ENCODE data around the gene BMP8A. TPM values are rescaled to one million over a fixed set of nuclear protein-coding genes. Genes with fewer than 3 reads are reported as not detected.
"Not testable (repeated sequence)": the region's sequence is repeated elsewhere in the genome, so short reads cannot be mapped to it uniquely, and the experiment has no call there.

Gene BMP8A, protein sequence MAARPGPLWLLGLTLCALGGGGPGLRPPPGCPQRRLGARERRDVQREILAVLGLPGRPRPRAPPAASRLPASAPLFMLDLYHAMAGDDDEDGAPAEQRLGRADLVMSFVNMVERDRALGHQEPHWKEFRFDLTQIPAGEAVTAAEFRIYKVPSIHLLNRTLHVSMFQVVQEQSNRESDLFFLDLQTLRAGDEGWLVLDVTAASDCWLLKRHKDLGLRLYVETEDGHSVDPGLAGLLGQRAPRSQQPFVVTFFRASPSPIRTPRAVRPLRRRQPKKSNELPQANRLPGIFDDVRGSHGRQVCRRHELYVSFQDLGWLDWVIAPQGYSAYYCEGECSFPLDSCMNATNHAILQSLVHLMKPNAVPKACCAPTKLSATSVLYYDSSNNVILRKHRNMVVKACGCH
- total RNA-seq: under 0.01 TPM

DNA sequence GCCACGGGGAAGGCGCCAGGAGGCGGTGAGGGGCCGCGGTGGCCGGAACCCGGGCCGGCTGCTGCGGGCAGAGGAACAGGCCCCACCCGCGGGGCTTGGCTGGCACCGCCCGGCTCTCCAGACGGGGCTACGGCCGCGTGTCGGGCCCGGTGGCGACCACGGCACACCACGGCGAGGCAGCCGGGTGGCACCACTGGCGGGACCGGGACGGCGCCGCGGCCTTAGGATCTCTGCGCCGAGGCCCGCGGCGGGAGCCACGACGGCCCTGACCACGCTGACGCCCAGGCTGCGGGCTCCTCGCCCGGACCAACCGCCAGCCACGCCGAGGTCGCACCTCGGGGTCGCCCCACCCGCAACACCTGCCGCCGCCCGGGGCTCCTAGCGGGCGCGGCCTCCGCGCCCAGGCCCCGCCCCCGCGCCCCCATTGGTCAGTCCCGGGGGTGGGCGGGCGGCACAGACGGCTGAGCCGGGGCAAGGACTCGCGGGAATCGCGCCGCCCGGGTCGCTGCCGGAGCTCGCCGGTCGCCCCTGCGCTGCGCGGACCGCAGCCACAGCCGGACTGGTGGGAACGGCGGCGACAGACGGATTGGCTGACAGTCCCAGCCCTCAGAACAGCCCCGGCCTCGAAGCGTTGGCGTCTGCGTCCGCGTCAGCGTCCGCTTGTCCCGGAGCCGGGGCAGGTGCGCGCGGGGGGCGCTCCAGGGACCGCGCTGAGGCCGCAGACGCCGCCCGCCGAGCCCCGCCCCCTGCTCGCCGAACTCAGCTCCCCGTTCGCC is at the start of gene BMP8A:
Gene BMP8A (plus strand): TSS at position 491 of the 776 bp plus-strand sequence. CDS start 356 bp downstream, outside the sequence.
- Histone ChIP-seq H3K36me3 (ENCODE audit: control insufficient read depth in 3 of 3, insufficient read depth in 3 of 3, low read length in 3 of 3) (peaks cover 4 to 12% (median 5%) of the 10 kb centered on the region in 3 donors), H3K4me1 (ENCODE audit: control insufficient read depth in 3 of 3, insufficient read depth in 3 of 3, low read length in 3 of 3) (peaks cover 0 to 7% (median 2%) of the 10 kb centered on the region in 3 donors), H3K27me3 (ENCODE audit: control insufficient read depth in 3 of 3, insufficient read depth in 3 of 3, low read length in 3 of 3) (peaks cover 11 to 30% (median 18%) of the 10 kb centered on the region in 3 donors), H3K9me3 (ENCODE audit: control insufficient read depth in 3 of 3, low read length in 3 of 3) (no peaks in the 10 kb centered on the region), H3K27ac (ENCODE audit: low read depth, low read length) (no peak within 1 kb of the TSS), H3K4me3 (ENCODE audit: low read length in 3 of 3) (peak within 1 kb of the TSS in 2 of 3 donors; percentile 43 to 52), H3K9ac (ENCODE audit: low read depth in 1 of 3, low read length in 3 of 3) (no peak within 1 kb of the TSS)

DNA sequence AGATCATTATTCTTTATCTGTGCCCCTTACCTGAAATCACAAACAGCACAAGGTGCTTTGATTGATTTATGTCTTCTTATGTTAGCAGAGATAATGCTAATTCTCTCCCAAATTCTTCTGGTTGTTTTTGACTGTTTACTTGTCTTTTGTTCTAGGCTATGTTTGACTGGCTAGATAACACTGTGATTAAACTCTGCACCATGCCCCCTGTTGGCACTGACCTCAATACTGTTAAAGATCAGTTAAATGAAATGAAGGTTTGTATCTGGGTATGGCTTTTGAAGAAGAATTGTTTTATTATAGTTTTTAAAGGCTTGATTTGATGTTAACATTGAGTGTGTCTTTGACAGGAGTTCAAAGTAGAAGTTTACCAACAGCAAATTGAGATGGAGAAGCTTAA is 49.6 kb upstream of the BMP8A start:
- Histone ChIP-seq H3K27me3 (ENCODE audit: control insufficient read depth in 3 of 3, insufficient read depth in 3 of 3, low read length in 3 of 3) (no peaks in the 10 kb centered on the region), H3K9me3 (ENCODE audit: control insufficient read depth in 3 of 3, low read length in 3 of 3) (no peaks in the 10 kb centered on the region), H3K9ac (ENCODE audit: low read depth in 1 of 3, low read length in 3 of 3) (no peak overlapping the region), H3K27ac (ENCODE audit: low read depth, low read length) (no peak overlapping the region), H3K4me3 (ENCODE audit: low read length in 3 of 3) (no peak overlapping the region), H3K4me1 (ENCODE audit: control insufficient read depth in 3 of 3, insufficient read depth in 3 of 3, low read length in 3 of 3) (no peaks in the 10 kb centered on the region), H3K36me3 (ENCODE audit: control insufficient read depth in 3 of 3, insufficient read depth in 3 of 3, low read length in 3 of 3) (peaks cover 47 to 84% (median 77%) of the 10 kb centered on the region in 3 donors)

DNA sequence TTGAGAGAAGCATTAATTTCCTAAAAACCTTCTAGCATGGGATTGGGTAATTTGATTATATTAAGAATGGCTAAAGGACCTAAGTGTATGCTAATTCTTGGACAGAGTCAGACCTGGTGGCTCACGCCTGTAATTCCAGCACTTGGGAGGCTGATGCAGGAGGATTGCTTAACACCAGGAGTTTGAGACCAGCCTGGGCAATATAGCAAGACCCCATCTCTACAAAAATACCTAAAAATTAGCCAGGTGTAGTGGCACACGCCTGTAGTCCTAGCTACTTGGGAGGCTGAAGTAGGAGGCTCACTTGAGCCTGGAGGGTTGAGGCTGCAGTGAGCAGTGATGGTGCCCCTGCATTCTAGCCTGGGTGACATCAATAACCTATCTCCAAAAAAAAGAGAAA is 45.9 kb upstream of the BMP8A start:
- Histone ChIP-seq H3K27ac (ENCODE audit: low read depth, low read length) (no peak overlapping the region), H3K9ac (ENCODE audit: low read depth in 1 of 3, low read length in 3 of 3) (no peak overlapping the region), H3K4me1 (ENCODE audit: control insufficient read depth in 3 of 3, insufficient read depth in 3 of 3, low read length in 3 of 3) (no peaks in the 10 kb centered on the region), H3K4me3 (ENCODE audit: low read length in 3 of 3) (no peak overlapping the region), H3K36me3 (ENCODE audit: control insufficient read depth in 3 of 3, insufficient read depth in 3 of 3, low read length in 3 of 3) (peaks cover 57 to 87% (median 81%) of the 10 kb centered on the region in 3 donors), H3K27me3 (ENCODE audit: control insufficient read depth in 3 of 3, insufficient read depth in 3 of 3, low read length in 3 of 3) (no peaks in the 10 kb centered on the region), H3K9me3 (ENCODE audit: control insufficient read depth in 3 of 3, low read length in 3 of 3) (no peaks in the 10 kb centered on the region)

DNA sequence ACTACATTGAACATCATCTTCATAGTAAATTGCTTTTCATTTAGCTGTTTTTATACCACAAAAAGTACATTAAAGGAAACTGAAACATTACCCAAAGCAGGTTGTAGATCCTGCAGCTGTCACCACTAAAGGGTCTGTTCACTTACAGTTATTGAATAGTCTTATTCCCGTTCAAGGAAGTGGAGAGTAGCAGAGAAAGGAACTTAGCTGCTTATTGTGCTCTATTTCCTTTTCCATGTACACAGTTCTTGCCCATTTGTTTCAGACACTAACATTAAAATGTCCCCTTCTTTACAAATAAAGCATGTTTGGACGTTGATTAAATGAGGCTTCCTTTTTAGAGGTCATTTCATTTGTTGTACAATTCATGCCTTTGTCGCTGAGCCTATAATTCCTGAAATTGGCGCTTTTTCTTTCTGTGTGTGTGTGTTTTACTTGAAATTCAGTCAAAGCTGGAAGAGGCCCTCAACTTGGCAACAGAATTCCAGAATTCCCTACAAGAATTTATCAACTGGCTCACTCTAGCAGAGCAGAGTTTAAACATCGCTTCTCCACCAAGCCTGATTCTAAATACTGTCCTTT is 44.4 kb upstream of the BMP8A start:
- Histone ChIP-seq H3K9ac (ENCODE audit: low read depth in 1 of 3, low read length in 3 of 3) (no peak overlapping the region), H3K4me3 (ENCODE audit: low read length in 3 of 3) (no peak overlapping the region), H3K9me3 (ENCODE audit: control insufficient read depth in 3 of 3, low read length in 3 of 3) (no peaks in the 10 kb centered on the region), H3K4me1 (ENCODE audit: control insufficient read depth in 3 of 3, insufficient read depth in 3 of 3, low read length in 3 of 3) (no peaks in the 10 kb centered on the region), H3K36me3 (ENCODE audit: control insufficient read depth in 3 of 3, insufficient read depth in 3 of 3, low read length in 3 of 3) (peaks cover 56 to 86% (median 80%) of the 10 kb centered on the region in 3 donors), H3K27ac (ENCODE audit: low read depth, low read length) (peak overlapping the region; percentile 45), H3K27me3 (ENCODE audit: control insufficient read depth in 3 of 3, insufficient read depth in 3 of 3, low read length in 3 of 3) (no peaks in the 10 kb centered on the region)

DNA sequence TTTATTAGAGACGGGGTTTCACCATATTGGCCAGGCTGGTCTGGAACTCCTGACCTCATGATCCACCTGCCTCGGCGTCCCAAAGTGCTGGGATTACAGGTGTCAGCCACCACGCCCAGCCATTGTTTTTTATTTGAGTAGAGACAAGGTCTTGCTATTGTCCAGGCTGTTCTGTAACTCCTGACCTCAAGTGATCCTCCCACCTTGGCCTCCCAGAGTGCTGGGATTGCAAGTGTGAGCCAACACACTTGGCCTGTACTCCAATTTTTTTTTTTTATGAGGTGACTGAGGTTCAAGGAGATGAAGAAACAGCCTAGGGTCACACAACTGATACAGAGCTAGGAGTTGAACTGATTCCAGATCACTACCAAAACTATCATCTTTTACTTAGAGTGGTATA is 41.4 kb upstream of the BMP8A start:
- not testable (repeated sequence) for H3K27ac ChIP-seq (ENCODE audit: low read depth, low read length)

DNA sequence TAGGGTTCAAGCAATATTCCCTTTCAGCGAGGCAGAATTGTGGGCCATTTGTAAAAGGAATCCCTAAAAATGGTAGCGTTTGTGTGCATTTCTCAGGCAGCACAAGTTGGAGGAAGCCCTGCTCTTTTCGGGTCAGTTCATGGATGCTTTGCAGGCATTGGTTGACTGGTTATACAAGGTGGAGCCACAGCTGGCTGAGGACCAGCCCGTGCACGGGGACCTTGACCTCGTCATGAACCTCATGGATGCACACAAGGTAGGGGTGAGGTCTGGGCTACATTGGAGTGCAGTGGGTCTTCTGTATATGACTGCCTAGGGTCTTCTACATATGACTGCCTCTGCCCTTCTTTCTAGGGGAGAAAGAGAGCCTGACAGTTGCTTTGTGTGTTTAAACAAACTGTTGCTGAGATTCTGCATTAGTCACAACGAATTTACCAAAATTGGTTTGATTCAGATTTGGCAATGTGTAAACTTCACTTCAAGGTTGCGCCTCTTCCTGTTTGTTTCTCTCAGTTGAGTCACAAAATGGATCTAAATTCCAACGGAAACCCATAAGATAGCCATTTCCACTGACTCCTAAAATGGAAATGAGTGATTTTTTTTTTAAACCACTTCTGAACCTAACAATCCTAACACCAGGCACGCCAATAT is 40.4 kb upstream of the BMP8A start:
- Histone ChIP-seq H3K27me3 (ENCODE audit: control insufficient read depth in 3 of 3, insufficient read depth in 3 of 3, low read length in 3 of 3) (no peaks in the 10 kb centered on the region), H3K9me3 (ENCODE audit: control insufficient read depth in 3 of 3, low read length in 3 of 3) (no peaks in the 10 kb centered on the region), H3K27ac (ENCODE audit: low read depth, low read length) (no peak overlapping the region), H3K4me1 (ENCODE audit: control insufficient read depth in 3 of 3, insufficient read depth in 3 of 3, low read length in 3 of 3) (no peaks in the 10 kb centered on the region), H3K9ac (ENCODE audit: low read depth in 1 of 3, low read length in 3 of 3) (no peak overlapping the region), H3K4me3 (ENCODE audit: low read length in 3 of 3) (no peak overlapping the region), H3K36me3 (ENCODE audit: control insufficient read depth in 3 of 3, insufficient read depth in 3 of 3, low read length in 3 of 3) (peaks cover 70 to 90% (median 85%) of the 10 kb centered on the region in 3 donors)

More for the DNA sequence above, 41.4 kb upstream of the BMP8A start:
- H3K9ac ChIP-seq (ENCODE audit: low read depth in 1 of 3, low read length in 3 of 3); H3K4me3 ChIP-seq (ENCODE audit: low read length in 3 of 3); H3K27me3 ChIP-seq (ENCODE audit: control insufficient read depth in 3 of 3, insufficient read depth in 3 of 3, low read length in 3 of 3); H3K9me3 ChIP-seq (ENCODE audit: control insufficient read depth in 3 of 3, low read length in 3 of 3); H3K4me1 ChIP-seq (ENCODE audit: control insufficient read depth in 3 of 3, insufficient read depth in 3 of 3, low read length in 3 of 3): not testable (repeated sequence)
- H3K36me3 ChIP-seq (ENCODE audit: control insufficient read depth in 3 of 3, insufficient read depth in 3 of 3, low read length in 3 of 3): peaks cover 67 to 88% (median 83%) of the 10 kb centered on the region in 3 donors

DNA sequence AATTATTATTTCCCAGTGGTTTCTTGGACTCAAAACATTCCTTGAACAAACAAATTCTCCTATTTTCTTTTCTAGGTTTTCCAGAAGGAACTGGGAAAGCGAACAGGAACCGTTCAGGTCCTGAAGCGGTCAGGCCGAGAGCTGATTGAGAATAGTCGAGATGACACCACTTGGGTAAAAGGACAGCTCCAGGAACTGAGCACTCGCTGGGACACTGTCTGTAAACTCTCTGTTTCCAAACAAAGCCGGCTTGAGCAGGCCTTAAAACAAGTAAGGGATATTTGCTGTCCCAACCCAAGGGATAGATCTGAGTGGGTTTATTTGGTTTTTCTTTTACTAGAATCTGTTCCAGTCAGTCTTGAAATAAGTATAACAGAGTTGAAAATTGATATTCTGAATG is 39.4 kb upstream of the BMP8A start:
- Histone ChIP-seq H3K27me3 (ENCODE audit: control insufficient read depth in 3 of 3, insufficient read depth in 3 of 3, low read length in 3 of 3) (no peaks in the 10 kb centered on the region), H3K4me3 (ENCODE audit: low read length in 3 of 3) (no peak overlapping the region), H3K9me3 (ENCODE audit: control insufficient read depth in 3 of 3, low read length in 3 of 3) (no peaks in the 10 kb centered on the region), H3K4me1 (ENCODE audit: control insufficient read depth in 3 of 3, insufficient read depth in 3 of 3, low read length in 3 of 3) (no peaks in the 10 kb centered on the region), H3K27ac (ENCODE audit: low read depth, low read length) (no peak overlapping the region), H3K36me3 (ENCODE audit: control insufficient read depth in 3 of 3, insufficient read depth in 3 of 3, low read length in 3 of 3) (peaks cover 79 to 91% (median 88%) of the 10 kb centered on the region in 3 donors), H3K9ac (ENCODE audit: low read depth in 1 of 3, low read length in 3 of 3) (no peak overlapping the region)

DNA sequence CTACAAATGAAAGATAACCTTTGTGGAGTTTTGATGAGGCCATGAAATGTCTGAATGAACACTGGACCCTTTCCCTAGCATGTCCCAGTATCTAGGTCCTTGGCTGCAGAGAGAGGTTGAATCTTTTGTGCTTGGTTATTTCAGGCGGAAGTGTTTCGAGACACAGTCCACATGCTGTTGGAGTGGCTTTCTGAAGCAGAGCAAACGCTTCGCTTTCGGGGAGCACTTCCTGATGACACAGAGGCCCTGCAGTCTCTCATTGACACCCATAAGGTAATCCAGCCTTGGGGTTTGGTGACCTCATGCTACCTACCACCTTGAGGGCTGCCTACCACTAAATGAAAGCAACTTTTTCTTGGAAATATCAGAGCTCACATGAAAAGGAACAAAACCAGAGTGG is 38.9 kb upstream of the BMP8A start:
- Histone ChIP-seq H3K36me3 (ENCODE audit: control insufficient read depth in 3 of 3, insufficient read depth in 3 of 3, low read length in 3 of 3) (peaks cover 79 to 91% (median 88%) of the 10 kb centered on the region in 3 donors), H3K27ac (ENCODE audit: low read depth, low read length) (no peak overlapping the region)

DNA sequence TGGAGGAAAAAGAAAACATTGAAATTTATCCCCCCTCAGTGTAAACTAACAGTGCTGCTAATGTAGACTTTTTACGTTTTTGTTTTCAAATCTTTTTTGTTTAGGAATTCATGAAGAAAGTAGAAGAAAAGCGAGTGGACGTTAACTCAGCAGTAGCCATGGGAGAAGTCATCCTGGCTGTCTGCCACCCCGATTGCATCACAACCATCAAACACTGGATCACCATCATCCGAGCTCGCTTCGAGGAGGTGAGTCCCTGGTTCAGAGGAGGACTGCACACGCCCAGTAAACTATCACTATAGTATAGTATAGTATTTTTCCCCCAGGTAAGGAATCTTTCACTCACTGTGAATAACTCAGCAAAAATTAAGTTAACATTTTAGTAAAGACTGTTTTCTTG is 37.8 kb upstream of the BMP8A start:
- H3K27me3 ChIP-seq (ENCODE audit: control insufficient read depth in 3 of 3, insufficient read depth in 3 of 3, low read length in 3 of 3): no peaks in the 10 kb centered on the region
- no peaks in the 10 kb centered on the region for H3K4me1 ChIP-seq (ENCODE audit: control insufficient read depth in 3 of 3, insufficient read depth in 3 of 3, low read length in 3 of 3)
- H3K9ac ChIP-seq (ENCODE audit: low read depth in 1 of 3, low read length in 3 of 3): no peak overlapping the region
- H3K27ac ChIP-seq (ENCODE audit: low read depth, low read length): no peak overlapping the region
- no peaks in the 10 kb centered on the region for H3K9me3 ChIP-seq (ENCODE audit: control insufficient read depth in 3 of 3, low read length in 3 of 3)
- no peak overlapping the region for H3K4me3 ChIP-seq (ENCODE audit: low read length in 3 of 3)
- H3K36me3 ChIP-seq (ENCODE audit: control insufficient read depth in 3 of 3, insufficient read depth in 3 of 3, low read length in 3 of 3): peaks cover 79 to 90% (median 88%) of the 10 kb centered on the region in 3 donors

More for the DNA sequence above, 38.9 kb upstream of the BMP8A start:
- no peaks in the 10 kb centered on the region for H3K4me1 ChIP-seq (ENCODE audit: control insufficient read depth in 3 of 3, insufficient read depth in 3 of 3, low read length in 3 of 3)
- no peak overlapping the region for H3K4me3 ChIP-seq (ENCODE audit: low read length in 3 of 3)
- no peaks in the 10 kb centered on the region for H3K9me3 ChIP-seq (ENCODE audit: control insufficient read depth in 3 of 3, low read length in 3 of 3)
- no peaks in the 10 kb centered on the region for H3K27me3 ChIP-seq (ENCODE audit: control insufficient read depth in 3 of 3, insufficient read depth in 3 of 3, low read length in 3 of 3)
- H3K9ac ChIP-seq (ENCODE audit: low read depth in 1 of 3, low read length in 3 of 3): no peak overlapping the region

Measured in skeletal muscle tissue (tissue), 4 donors.